Fibroblast of the conjunctiva (primary cell): ENCODE results near the gene ACYP2.

Source experiments
- DNase-seq: peaks from one replicate; pipeline ENCODE4 v3.0.0-alpha.2; 2010; ENCODE audit warnings: low read depth

Gene ACYP2

GRCh38 chr2:54329482-54330161 is 214.2 kb downstream of the ACYP2 start:
- no peak for DNase-seq

- peak; percentile 93 for DNase-seq
Observed at GRCh38 chr2:54330162-54330925, 214.9 kb downstream of the ACYP2 start.

DNA sequence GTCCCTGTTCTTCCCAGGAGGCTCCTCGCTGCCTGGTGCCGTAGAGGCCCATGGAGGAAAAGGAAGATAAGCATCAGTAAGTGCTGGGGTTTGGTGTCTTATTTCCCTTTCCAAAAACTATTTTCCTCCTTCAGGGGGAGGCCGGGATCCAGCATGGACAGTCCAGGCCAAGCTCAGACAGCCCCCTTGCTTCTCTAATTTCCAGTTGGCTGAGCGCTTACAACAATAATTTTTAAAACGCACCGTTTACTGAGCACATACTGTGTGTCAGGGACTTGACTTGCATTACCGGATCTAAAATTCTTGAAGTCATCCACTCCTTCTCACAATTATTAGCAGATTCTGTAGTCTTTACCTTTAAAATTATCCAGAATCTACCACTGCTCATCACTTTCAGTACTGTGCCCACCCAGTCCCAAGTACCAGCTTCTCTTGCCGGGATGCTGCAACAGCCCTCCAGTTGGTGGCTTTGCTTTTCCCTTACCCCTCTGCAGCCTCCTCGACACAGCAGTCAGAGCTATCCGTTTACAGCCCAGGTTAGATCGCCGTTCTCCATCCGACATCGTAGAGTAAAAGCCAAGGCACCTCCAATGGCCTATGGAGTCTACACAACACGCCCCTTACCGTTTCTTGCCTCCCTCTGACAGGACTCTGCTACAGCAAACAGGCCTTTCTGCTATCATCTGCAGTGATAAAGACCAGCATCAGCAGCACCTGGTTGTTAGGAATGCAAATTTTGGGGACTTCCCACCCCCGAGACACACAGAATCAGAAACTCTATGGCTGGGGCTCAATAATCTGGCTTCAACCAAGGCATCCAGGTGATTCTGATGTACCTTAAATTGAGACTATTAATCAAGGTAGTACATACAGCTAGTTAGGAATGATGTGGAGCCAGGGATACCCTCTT is 215.8 kb downstream of the ACYP2 start:
- no peak for DNase-seq

DNA sequence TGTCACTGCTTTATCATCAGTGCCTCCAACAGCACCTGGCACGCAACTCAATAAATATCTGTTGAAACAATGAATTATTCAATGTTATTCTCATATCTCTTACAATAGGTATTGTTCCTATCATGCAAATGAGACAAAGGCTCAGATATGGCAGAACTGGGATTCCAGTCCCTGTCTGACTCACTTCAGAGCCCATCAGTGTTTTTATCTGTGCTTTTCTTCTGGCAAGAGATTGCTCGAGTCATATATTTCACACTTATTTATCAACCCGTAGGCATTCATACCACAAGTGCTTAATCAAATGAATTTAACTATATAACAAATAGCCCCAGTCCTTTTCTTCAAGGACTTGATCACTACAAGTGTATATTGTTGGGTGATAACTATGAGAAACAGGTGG is 217.0 kb downstream of the ACYP2 start:
- no peak for DNase-seq

DNA sequence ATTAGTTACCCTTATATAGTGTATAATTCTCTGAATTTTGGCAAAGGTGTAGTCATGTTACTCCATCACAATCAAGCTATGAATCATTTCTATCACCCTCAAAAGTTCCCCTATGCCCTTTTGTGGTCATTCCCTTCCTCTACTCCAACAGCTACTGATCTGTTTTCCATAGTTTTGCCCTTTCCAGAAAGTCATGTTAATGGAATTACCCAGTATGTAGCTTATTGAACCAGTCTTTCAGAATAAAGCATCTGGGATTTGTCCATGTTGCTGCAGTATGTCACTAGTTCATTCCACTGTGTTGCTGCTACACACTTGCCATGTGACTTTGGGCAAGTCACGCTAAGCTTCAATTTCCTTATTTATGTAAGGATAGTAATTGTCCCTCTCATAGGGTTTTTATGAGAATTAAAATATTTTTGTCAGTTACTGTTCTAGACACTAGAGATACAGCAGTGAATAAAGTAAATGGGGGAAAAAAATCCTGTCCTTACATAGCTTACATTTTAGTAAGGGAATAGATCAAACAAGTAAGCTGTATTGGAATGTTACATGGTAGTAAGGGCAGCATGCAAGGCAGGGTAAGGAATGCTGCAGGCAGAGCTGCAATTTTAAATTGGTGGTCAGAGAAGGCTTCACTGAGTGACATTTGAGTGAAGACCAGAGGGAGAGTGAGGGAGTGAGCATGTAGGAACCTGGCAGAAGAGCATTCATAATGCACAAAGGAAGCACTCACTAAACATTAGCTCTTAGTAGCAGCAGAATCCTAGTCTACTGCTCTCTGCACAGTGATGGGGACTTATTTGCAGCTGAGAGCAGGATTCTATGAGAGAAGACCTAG is 220.9 kb downstream of the ACYP2 start:
- DNase-seq, result no peak

DNA sequence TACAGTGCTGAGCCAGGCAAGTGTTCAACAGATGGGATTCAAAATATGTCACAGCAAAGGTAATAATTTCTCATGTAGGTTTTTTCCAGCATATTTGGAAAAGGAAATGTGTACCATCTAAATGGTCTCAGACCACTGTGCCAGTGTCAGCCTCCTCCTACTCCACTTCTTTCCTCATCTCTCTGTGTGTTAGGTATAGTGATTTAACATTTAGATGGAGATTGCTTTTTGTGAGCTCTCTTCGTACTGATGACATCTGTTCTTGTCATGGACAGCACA is 221.5 kb downstream of the ACYP2 start:
- no peak for DNase-seq

DNA sequence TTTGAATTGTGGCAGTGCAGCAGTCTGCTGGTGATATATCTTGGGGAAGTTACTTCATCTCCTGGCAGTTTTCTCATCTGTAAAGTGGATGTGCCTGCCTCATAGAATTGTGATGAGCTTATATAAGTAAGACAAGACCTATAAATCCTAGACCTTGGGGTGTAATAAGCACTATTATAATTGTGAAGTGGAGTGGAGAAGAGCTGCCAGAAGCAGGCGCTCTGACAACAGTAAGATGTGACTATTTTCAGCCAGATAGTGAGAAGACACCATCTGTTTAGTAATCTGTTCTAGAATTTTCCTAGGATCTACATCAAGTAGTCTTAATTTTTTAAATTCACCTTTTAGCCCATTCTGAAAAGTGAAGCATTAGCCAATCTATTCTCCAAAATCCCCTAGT is 226.2 kb downstream of the ACYP2 start:
- DNase-seq, result no peak

DNA sequence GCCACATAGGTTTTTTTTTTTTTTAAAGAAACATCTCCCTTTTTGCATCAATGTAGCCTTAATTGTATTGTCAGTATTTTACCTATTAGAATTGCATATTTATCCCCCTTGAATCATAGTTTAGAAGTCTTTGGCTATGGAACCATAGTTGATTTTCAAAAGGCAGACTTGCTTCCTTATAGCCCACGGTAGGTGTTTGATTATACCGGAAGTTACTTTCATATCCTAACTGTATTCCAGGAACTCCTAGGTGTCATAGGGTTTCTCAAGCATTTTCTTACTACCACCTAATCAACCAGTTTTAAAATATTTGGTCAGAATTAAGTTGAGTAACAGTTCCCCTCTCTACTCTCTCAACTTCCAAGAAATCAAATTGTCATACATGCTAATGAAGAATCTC is 227.2 kb downstream of the ACYP2 start:
- no peak for DNase-seq

DNA sequence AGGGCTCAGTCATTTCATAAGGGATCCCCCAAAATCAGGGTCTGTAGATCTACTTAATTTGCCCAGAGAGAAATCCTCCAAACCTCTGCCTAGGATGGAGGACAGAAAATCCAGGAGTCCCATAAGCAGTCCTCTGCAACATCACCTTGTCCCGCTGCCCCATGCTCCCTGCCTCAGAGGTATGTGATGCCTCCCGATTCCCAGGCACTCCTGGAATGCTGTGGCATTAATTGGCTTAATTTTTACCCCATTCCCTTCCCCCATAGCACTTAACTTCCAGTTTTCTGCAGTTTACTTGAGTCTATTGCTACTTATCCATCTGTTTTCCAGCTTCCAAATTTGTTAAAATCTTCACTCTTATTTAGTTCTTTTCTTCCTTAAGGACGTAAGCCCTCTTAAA is 232.2 kb downstream of the ACYP2 start:
- no peak for DNase-seq

- no peak for DNase-seq
Observed at GRCh38 chr2:54348646-54349045, 233.2 kb downstream of the ACYP2 start.

DNA sequence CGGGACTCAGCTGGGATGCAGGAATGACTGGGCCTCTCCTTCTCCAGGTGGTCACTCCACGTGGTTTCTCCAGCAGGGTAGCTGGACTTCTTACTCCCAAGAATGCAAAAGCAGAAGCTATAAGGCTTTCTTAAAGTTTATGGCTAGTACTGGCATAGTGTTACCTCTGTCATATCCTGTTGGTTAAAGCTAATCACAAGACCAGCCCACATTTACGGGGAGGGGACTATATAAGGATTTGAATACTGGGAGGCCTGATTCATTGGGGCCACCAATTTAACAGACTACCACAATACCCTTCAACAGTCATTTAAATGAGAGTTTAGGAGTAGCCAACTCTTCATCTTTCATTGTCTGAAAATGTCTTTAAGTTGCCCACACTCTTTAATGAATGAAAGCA is 235.0 kb downstream of the ACYP2 start:
- no peak for DNase-seq

- no peak for DNase-seq
Observed at GRCh38 chr2:54353216-54353615, 237.8 kb downstream of the ACYP2 start.
